NCI-H146 treated with DMSO at 0.1 percent for 48 hours (cell line): ENCODE measurements around the gene AKR1E2.

Experiments used
- DNase-seq: peaks from one replicate; lab custom pipeline; 2025; ENCODE audit not compliant: unreplicated experiment; lab: John Stamatoyannopoulos, UW

The AKR1E2 gene

DNA sequence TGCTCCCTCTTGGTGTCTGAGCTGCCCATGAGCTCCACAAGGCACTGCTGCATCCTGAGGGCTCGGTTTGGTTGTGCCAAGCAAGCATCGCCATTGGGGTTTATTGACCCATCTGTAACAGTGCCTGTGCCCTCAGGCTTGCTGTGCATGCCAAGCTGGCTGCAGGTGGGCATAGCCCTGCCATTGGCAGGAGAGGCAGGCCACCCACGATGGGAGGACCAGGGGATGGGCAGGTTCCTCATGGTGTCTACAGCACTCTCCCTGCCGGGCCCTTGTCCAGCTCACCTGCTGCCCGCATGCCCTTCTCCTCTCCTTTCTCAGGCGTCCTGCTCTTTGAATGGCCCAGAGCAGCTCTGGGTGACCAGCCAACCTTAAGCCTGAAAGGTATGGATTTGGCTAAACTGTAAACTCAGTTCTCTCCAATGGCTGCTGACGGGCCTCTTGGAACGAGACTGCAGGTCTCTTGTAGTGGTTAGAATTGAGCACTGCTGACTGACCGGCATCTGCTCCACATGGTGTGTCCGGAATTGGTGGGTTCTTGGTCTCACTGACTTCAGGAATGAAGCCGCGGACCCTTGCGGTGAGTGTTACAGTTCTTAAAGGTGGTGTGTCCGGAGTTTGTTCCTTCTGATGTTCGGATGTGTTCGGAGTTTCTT is 17.6 kb downstream of the AKR1E2 start:
- no peak for DNase-seq

- DNase-seq = no peak
These were observed 18.9 kb downstream of the AKR1E2 start for GRCh38 chr10:4844864-4845263.

GRCh38 chr10:4845766-4846165 is 19.8 kb downstream of the AKR1E2 start:
- DNase-seq = no peak

DNA sequence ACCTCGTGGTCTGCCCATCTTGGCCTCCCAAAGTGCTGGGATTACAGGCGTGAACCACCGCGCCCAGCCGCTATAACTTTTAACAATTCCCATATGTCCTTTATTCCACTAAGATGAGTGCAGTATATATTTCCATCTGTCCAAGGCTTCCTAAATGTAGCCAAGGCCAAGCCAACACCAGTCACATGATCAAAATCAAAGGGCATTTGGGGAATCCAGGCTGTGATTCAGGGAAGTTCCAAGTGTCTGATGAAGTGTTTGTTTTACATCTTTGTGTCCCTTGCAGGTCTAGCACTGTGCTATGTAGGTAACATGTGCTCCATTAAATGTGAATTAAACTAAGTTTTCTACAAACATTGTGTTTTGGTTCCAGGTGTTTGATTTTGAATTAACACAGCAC is 20.8 kb downstream of the AKR1E2 start:
- DNase-seq = no peak

- DNase-seq = no peak
These were observed 21.8 kb downstream of the AKR1E2 start for GRCh38 chr10:4847561-4848355.

- DNase-seq = no peak
These were observed 22.5 kb downstream of the AKR1E2 start for GRCh38 chr10:4848356-4849041.

DNA sequence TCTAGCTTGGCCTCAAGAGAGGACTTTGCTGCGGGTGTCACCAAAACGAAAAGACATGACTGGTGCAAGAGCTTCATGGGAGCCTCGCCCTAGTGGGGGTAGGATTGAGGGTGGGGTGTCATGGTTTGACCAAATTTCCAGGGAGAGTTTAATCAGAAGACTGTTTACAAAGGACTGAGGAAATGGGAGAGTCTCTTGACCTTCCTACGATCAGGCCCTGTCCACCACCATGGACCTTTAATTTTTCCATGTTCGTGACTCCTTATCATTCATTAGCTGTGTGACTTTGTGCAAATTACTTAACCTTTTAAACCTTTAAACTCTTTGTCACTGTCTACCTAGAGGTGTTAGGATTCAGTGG is 23.0 kb downstream of the AKR1E2 start:
- DNase-seq = no peak

- peak; percentile 85 for DNase-seq
These were observed 23.7 kb downstream of the AKR1E2 start for GRCh38 chr10:4849555-4850242.

GRCh38 chr10:4850397-4850796 is 24.4 kb downstream of the AKR1E2 start:
- DNase-seq = no peak

- no peak for DNase-seq
These were observed 25.2 kb downstream of the AKR1E2 start for GRCh38 chr10:4851176-4851575.

- DNase-seq = no peak
These were observed 25.8 kb downstream of the AKR1E2 start for GRCh38 chr10:4851846-4852245.

DNA sequence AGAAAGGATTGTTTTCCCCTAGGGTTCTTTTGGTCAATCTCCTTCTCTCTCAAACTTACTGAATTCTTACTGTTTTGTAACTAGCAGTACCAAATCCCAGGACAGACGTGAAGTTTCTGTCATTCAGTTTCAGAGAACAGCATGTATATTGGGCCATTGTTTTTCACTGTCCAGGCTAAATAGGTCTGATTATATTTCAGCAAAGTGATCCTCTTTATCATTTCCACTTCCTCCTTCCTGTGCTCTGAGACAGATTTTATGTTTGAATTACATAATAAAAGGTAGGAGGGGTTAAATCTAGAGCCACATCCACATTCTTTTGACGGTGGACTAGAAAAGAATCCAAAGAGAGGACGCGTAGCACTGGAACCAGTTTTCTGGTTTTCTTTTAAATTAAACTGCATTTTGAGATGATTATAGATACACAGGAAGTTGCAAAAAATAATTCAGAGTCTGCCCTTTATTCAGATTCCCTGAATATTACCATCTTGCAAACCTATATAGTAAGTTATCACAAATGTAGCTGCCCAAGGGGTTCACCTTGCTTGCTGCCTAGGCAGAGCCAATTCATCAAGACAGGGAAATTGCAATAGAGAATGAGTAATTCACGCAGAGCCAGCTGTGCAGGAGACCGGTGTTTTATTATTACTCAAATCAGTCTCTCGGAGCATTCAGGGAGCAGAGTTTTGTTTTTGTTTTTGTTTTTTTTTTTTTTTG is 40.1 kb downstream of the AKR1E2 start:
- DNase-seq = no peak

DNA sequence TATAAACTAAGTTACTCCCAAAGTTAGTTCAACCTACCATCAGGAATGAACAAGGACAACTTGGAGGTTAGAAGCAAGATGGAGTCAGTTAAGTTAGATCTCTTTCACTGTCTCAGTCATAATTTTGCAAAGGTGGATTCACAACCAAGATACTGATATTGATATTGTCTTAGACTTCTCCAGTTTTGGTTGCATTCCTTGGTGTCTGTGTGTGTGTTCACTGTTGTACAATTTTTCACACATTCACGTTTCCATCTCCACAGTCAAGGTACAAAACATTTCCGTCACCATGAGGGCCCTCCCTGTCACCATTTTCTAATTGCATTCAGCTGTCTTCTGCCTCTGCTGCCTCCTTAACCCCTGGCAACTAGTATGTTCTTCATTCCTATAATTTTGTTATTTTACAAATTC is 41.1 kb downstream of the AKR1E2 start:
- no peak for DNase-seq

GRCh38 chr10:4867520-4868356 is 41.7 kb downstream of the AKR1E2 start:
- no peak for DNase-seq

- no peak for DNase-seq
These were observed 42.3 kb downstream of the AKR1E2 start for GRCh38 chr10:4868357-4868657.

GRCh38 chr10:4882704-4883078 is 56.7 kb downstream of the AKR1E2 start:
- DNase-seq = no peak

GRCh38 chr10:4883079-4883739 is 57.2 kb downstream of the AKR1E2 start:
- no peak for DNase-seq

GRCh38 chr10:4885162-4885561 is 59.2 kb downstream of the AKR1E2 start:
- DNase-seq = no peak

GRCh38 chr10:4887501-4887900 is 61.5 kb downstream of the AKR1E2 start:
- no peak for DNase-seq

- no peak for DNase-seq
These were observed 62.2 kb downstream of the AKR1E2 start for GRCh38 chr10:4888236-4888635.
